RCC 7860 (cell line): ENCODE data around the gene KRT33A.
A peak's percentile ranks its signal among the peaks of the same experiment; 100 is the strongest.
"Not testable (repeated sequence)": the region's sequence is repeated elsewhere in the genome, so short reads cannot be mapped to it uniquely, and the experiment has no call there.

Source experiments
- DNase-seq: peaks from one replicate; pipeline ENCODE4 v3.0.0-alpha.2; 2015; ENCODE audit warnings: low spot score
- FAIRE-seq: peaks from 2 replicates; lab custom pipeline; 2012; peaks lifted over from hg19 to GRCh38; lab: Jason Lieb, UNC

KRT33A gene

DNA sequence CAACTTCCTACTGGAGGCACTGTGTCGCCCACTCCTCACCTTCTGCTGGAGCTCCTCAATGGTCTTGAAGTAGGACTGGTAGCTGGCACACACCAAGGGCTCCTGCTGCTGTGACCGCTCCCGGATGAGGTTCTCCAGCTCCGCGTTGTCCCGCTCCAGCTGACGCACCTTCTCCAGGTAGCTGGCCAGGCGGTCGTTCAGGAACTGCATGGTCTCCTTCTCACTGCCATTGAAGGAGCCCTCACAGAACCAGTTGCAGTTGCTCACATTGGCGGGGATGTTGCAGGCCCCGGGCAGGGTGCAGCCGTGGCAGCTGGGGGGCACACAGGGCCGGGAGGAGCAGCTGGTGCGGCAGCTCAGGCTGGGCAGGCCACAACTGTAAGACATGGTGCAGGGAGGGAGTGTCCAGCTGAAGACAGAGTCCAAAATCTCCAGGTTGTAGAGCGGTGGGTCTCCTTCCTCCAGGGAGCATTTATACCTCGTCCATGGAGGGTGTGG is at the start of gene KRT33A:
KRT33A (minus strand) TSS at position 448 of the 498 bp plus-strand sequence; CDS start at position 387, 61 bp downstream.
- FAIRE-seq, DNase-seq: not testable (repeated sequence)

DNA sequence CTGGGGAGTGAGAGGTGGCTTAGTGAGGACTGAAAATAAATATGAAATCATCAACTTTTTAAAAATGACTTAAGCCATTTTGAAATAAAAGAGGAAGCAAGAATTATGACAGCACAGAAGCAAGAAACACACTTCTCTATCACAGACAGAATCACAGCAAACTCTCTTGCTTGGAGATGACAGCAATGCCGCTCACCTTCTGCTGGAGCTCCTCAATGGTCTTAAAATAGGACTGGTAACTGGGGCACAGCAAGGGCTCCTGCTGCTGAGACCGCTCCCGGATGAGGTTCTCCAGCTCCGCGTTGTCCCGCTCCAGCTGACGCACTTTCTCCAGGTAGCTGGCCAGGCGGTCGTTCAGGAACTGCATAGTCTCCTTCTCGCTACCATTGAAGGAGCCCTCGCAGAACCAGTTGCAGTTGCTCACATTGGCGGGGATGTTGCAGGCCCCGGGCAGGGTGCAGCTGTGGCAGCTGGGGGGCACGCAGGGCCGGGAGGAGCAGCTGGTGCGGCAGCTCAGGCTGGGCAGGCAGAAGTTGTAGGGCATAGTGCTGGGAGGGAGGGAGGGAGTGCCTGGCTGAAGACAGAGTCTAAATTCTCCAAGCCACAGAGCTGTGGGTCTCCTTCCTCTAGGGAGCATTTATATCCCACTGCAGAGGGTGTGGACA is 46.5 kb upstream of the KRT33A start, which contains the start of gene KRT31:
KRT31 (minus strand) TSS at position 613 of the 665 bp plus-strand sequence; CDS start at position 544, 69 bp downstream.
- FAIRE-seq (no peak), DNase-seq (no peak)

DNA sequence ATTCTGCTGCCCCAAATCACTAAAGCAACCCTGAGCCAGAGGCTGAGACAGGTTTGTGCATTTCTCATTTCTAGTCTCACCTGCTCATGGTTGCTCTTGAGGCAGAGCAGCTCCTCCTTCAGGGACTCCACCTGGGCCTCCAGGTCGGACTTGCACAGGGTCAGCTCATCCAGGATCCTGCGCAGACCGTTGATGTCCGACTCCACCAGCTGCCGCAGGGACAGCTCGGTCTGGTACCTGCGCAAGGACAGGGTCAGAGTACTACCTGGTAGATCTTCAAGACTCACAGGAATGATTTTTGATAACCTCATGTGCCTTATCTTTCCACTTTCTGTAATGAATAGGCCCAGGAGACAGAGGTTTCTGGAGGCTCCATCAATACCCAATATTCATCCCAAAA is 45.7 kb upstream of the KRT33A start:
- DNase-seq, result no peak

DNA sequence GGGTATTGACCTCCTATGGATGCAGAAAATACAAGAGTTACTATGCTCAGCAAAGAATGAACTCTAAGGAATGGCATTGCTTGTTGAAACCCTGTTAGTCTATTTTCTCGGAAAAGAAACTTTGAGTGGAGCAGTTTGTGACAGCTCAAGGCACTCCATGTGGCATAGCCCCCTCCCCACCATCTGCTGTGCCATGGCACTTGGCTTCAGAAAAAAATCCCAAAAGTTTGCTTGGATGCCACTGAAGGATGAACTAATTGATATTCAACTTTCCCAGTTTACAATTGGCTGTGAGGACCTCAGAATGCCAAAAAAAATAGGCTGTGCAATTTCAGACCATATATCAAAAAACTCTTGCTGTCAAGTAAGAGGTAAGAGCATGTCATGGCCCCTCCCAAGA is 45.0 kb upstream of the KRT33A start:
- no peak for DNase-seq
- no peak for FAIRE-seq

More for the DNA sequence above, 45.7 kb upstream of the KRT33A start:
- no peak for FAIRE-seq

DNA sequence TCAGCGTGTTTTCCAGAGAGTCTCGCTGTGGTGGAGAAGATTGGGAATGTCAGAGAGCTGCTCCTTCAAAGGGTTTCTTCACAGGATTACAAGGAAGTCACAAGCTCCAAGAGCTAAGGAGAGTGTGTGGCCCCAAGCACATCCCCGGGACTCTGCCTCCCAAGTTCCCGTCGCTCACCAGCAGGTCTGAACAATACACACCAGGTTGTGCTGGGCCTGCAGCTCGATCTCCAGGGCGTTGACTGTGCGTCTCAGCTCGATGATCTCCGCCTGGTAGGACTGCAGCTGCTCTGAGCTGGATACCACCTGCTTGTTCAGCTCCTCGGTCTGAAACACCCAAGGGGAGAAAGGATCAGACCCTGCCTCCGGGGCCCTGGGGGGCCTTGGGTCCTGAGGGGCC is 44.4 kb upstream of the KRT33A start:
- not testable (repeated sequence) for DNase-seq, FAIRE-seq

DNA sequence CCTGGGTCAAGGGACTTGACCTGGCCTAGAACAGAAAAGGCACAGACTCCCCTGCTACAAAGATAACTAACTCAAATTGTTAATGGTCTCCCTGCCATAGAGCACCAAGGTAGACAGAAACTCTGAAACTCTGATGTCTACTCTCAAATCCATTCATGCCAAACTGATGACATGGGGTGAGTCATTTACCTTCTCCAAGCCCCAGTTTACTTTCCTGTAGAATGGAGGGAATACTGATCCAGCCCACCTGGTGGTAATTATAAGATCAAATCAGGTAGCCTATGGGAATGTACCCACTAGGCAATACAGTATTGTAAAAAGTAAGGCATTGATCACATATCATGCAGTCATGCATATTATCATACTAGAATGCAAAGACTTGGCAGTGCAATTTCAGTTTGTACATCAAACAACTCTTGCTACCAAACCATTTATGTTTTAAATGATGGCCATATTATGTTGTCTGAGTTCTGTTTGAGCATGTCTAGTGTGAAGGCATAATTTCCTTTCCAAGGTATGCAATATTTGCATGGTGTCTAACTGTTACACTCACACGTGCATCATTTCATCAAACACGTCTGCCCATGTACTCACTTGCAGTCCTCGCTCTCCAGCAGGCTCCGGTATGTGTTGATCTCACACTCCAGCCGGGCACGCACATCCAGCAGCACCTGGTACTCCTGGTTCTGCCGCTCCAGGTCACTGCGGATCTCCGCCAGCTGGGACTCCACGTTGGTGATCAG is 43.8 kb upstream of the KRT33A start:
- DNase-seq, result peak; percentile 37
- peak; percentile 36 for FAIRE-seq

DNA sequence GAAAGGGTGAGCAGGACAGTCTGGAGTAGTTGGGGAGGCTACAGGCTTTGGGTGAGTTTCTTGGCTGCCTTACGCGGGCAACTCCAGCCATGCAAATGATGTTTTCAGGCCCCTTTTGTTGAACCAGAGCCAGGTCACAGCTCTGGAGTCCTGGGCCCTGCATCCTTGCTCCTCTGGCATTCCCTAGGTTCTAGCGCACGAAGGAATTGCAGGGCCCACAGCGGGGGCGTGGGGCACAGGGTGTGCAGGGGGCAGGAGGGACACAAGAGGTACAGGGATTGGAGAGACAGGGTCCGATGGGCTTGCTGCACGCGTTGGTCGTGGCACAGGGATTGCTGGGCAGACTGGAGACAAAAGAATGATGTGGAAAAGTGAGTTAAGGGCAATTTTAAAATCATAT is 43.2 kb upstream of the KRT33A start:
- FAIRE-seq (no peak), DNase-seq (no peak)

DNA sequence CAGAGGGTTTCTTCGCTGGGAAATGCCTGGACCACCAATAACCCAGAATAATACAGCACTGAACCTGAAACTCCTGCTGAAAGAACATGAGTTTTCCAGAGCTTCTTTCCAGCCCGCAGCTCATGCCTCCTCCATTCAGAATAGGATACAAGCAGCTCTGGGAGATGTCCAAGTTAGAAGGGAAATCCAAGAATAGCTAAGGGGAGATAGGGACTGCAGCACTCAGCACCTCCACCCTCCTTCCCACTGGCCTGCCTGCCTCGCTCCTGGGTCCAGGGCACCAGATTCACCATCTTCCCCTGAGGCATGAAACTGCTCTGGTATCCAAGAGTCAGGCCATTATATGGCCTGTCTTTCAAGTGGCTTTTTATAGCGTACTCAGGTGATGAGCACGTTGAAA is 42.7 kb upstream of the KRT33A start:
- FAIRE-seq, result no peak
- no peak for DNase-seq

DNA sequence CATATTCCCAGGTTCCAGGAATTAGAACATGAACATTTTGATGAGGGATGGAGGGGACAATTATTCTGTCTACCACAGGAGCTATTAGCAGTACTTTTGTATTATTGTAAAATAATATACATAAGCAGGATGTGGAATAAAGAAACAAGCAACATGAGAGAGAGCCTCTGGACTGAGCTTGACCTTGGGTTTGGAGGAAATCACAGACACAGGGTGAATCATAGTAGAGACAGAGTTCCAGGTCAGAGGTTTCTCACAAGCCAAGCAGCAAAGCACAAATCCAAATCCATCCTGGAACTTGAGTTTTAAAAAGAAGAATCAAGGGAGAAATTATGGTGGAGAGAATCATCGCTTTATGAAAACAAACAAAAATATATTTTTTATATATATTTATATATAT is 41.6 kb upstream of the KRT33A start:
- DNase-seq, result peak; percentile 40

DNA sequence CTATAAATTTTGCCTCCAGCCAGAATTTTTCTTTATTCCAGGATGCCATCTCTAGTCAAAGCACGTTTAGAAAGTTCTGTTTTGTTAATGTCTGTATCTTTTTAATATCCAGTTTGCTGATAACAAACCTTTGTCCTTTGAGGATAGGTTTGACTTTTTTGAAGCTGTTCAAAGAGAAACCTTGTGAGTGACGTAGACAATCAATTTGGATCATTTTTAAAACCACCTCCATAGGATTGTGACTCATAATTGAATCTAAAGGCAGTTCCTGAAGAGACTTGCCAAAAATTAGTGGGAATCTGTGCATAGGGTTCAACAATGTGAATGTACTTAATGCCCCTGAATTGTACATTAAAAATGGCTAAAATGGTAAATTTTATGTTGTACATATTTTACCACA is 40.9 kb upstream of the KRT33A start:
- DNase-seq (no peak), FAIRE-seq (no peak)

More for the DNA sequence above, 41.6 kb upstream of the KRT33A start:
- FAIRE-seq, result peak; percentile 86

DNA sequence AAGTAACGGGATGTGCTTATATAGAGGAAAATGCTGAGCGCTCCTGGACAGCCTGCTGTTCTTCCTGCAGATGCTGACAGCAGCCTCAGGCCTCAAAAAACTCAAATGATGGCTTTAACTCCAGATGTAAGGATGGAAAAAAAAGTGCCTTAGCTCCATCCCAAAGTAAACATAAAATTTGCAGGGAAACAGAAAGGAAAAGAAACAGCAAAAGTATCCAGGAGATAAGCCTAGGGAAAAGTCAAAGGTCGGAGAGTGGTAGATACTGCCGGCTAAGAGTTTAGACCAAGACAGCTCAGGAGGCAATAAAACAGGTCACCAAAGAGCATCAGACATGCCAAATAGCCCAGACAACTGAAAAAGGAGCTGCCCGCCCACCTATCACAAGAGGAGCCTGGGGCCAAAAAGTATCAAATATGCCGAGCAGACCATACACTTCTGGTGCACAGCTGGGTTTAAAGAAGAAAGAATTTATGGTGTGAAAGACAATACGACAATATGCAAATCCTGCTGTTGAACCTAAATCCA is 39.8 kb upstream of the KRT33A start:
- FAIRE-seq (no peak), DNase-seq (no peak)

DNA sequence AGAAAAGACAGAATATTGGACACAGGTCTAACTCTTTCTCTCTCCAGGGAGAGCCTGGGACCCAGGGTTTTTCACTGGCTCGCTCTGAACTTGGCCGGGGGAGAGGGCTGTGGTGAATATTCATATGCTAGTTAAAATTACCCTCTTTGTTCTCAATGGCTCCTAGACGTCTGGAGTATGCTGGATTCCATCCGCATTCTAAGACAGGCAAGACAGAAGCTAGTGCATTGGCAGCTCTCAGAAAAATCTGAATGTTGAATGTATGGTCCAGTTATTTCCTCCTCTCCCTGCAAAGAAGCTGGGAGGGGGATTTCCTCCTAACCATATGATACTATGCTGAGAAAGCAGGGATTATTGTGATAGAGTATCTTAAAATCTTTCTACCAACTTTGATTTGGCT is 37.0 kb upstream of the KRT33A start:
- FAIRE-seq (no peak), DNase-seq (no peak)

DNA sequence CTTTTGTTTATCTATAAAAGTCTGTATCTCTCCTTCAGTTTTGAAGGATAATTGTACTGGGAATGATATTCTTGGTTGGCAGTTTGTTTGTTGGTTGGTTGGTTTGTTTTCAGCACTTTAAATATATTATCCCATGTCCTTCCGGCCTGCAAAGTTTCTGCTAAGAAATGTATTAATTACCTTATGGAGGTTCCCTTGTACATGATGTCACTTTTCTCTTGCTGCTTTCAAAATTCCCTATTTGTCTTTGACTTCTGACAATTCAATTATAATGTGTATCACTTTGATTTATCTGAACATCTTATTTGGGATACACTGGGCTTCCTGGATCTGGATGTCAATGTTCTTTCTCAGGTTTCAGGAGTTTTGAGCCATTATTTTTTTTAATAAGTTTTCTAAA is 35.6 kb upstream of the KRT33A start:
- FAIRE-seq, result no peak
- no peak for DNase-seq

DNA sequence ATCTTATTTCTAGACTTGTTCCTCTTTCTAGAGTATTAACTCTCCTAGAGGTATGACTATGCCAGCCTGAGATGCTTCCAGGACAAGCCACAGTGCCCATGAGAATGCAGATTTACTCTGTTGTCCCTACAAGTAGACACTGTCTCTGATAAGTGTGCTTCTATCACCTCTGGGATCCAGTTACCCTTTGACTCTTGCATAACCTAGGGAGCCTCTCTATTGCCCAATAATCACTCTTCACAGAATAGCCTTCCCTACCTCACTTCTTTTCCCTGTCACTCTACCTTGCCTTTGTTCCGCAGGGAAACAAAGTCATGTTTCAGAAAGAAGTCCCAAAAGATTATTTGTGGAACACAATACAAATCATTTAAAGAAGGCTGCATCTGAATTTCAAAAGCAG is 33.1 kb upstream of the KRT33A start:
- DNase-seq (no peak), FAIRE-seq (no peak)

DNA sequence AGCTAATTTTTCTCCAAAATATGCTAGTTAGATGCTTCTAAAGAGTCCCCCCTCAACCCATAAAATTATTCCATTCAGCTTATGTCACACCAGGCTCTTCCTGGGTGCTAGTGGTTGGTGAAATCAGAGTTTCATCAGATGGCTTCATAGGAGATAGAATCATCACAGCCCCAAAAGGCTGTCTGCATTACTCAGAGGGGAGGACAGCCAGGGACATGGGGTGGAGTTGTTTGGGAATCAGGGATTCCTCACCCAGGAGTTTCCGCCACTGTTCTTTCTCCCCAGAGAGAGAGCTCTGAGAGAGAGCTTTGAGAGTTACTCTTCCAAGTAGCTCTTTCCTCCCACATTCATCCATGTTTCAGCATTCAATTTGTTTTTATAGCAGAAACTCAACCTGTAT is 31.8 kb upstream of the KRT33A start:
- no peak for FAIRE-seq

DNA sequence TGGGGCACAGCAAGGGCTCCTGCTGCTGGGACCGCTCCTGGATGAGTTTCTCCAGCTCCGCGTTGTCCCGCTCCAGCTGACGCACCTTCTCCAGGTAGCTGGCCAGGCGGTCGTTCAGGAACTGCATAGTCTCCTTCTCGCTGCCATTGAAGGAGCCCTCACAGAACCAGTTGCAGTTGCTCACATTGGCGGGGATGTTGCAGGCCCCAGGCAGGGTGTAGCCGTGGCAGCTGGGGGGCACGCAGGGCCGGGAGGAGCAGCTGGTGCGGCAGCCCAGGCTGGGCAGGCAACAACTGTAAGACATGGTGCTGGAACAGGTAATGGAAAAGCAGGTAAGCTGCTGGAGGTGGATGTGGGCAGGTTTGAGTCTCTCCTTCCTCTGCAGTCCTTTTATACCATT is 31.3 kb upstream of the KRT33A start, which contains the start of gene KRT34:
KRT34 (minus strand) TSS at position 364 of the 400 bp plus-strand sequence; CDS start at position 304, 60 bp downstream.
- DNase-seq, FAIRE-seq: not testable (repeated sequence)

More for the DNA sequence above, 31.8 kb upstream of the KRT33A start:
- no peak for DNase-seq

DNA sequence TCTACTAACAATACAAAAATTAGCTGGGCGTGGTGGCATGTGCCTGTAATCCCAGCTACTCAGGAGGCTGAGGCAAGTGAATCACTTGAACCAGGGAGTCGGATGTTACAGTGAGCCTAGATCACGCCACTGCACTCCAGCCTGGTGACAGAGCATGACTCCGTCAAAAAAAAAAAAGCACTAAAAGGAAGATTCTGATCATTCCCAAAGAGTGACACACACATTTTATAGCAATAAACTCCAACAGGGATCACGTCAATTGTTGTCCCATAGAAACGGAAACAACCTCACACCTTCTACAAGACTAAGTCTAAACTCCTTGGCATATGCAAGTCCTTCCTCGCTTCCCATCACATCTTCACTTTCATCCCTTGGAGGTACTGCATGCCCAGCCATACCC is 29.5 kb upstream of the KRT33A start:
- peak; percentile 79 for FAIRE-seq
- DNase-seq, result peak; percentile 91

DNA sequence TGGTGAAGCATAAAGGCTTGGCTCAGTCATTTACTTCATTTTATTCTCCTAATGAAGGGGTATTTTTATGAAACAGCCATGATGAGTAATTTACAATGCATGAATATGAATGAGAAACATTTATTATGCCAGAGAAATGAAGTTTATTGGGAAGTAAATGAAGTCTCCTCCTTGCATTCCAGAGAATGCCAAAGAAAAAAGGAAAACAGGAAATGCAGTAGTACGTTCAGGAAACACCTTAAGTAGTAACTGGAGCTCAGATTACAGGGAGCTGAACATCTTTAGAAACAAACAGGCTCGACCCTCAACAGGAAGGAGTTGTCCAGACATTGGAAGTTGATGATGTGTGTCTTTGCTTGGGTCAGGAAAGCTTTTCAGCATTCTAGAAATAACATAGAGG is 26.9 kb upstream of the KRT33A start:
- no peak for DNase-seq
- FAIRE-seq, result no peak

DNA sequence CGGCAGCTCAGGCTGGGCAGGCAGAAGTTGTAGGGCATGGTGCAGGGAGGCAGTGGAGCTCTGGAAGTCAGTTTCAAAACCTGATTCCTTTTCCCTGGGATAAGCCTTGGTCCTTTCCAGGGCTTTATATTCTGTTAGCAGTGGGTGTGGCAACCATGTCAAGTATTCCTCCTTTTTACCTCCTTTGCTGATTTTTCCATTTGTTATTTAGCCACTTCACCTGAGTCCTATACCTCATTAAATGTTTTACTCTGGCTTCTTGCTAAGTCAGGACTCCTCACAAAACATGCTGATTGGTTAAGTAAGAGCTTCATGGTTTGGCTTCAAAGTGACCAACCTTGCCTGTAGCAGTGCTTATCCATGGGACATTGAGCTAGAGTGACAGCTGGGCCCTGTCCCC is 19.1 kb upstream of the KRT33A start, which contains the start of gene KRT33B:
KRT33B (minus strand) TSS at position 101 of the 400 bp plus-strand sequence; CDS start at position 38, 63 bp downstream.
- no peak for FAIRE-seq

DNA sequence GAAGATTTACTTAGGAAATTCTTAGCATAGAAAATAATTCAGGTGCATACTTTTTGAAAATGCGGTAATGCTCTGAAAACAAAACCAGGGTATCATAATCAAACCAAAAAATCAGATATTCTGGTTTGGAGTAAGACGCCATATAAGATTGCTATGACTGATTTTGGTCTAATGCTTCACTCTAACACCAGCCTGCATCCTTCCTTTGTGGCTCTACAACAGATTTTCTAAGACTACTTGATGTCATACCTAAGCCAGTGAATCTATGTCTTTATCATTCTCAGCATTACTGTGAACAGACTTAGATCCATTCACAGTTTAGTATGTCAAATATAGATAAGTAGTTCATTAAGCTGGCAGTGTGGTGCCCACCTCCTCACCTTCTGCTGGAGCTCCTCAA is 18.4 kb upstream of the KRT33A start:
- no peak for FAIRE-seq
- DNase-seq, result no peak

More for the DNA sequence above, 19.1 kb upstream of the KRT33A start, which contains the start of gene KRT33B:
- DNase-seq, result no peak

DNA sequence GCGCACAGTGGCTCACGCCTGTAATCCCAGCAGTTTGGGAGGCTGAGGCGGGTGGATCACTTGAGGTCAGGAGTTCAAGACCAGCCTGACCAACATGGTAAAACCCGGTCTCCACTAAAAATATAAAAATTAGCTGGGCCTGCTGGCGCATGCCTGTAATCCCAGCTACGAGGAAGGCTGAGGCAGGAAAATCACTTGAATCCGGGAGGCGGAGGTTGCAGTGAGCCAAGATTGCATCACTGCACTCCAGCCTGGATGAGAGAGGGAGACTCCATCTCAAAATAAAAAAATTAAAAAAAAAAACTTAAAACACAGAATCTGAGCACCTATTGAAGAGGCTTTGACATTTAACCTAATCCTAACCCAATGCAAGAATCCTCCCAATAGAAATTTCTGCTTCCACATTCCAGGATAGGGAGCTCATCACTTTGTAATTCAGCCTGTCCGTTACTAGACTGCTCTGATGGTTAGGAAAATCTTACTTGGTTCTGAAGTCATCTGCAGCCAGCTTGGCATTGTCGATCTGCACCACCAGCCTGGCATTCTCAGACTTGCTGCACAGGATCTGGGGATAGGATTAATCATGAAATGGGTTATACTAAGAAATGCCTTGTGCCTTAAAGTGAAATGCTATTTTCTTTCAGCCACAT is 16.9 kb upstream of the KRT33A start:
- FAIRE-seq (peak; percentile 77), DNase-seq (peak; percentile 92)
